GM18517 (cell line): ENCODE measurements around the gene FARP1.

ENCODE experiments used
- ATAC-seq: cut with Tn5 transposase; IDR thresholded peaks from one replicate; pipeline ENCODE4 v1.9.1; 2021; ENCODE audit warnings: mild to moderate bottlenecking, moderate library complexity; ENCODE audit not compliant: unreplicated experiment

FARP1 gene

GRCh38 chr13:98201189-98201588 lies 58.3 kb downstream of the FARP1 start:
- no peak for ATAC-seq

GRCh38 chr13:98201984-98202383 lies 59.1 kb downstream of the FARP1 start:
- no peak for ATAC-seq

GRCh38 chr13:98203646-98204326 lies 60.9 kb downstream of the FARP1 start:
- no peak for ATAC-seq

GRCh38 chr13:98204546-98204945 lies 61.7 kb downstream of the FARP1 start:
- ATAC-seq = no peak

GRCh38 chr13:98206946-98207345 lies 64.1 kb downstream of the FARP1 start:
- ATAC-seq = no peak

- no peak for ATAC-seq
Observed at GRCh38 chr13:98207416-98207815, 64.5 kb downstream of the FARP1 start.

- ATAC-seq = no peak
Observed at GRCh38 chr13:98208606-98209005, 65.7 kb downstream of the FARP1 start.

GRCh38 chr13:98212763-98213162 lies 69.9 kb downstream of the FARP1 start:
- ATAC-seq = no peak

GRCh38 chr13:98213354-98213753 lies 70.5 kb downstream of the FARP1 start:
- ATAC-seq = no peak

GRCh38 chr13:98214008-98214643 lies 71.2 kb downstream of the FARP1 start:
- ATAC-seq = no peak

GRCh38 chr13:98214707-98215106 lies 71.8 kb downstream of the FARP1 start:
- ATAC-seq = no peak

- ATAC-seq = no peak
Observed at GRCh38 chr13:98215508-98215907, 72.6 kb downstream of the FARP1 start.

- ATAC-seq = no peak
Observed at GRCh38 chr13:98216135-98216565, 73.3 kb downstream of the FARP1 start.

- no peak for ATAC-seq
Observed at GRCh38 chr13:98216711-98217285, 73.9 kb downstream of the FARP1 start.

GRCh38 chr13:98217597-98217996 lies 74.7 kb downstream of the FARP1 start:
- no peak for ATAC-seq

GRCh38 chr13:98219685-98220084 lies 76.8 kb downstream of the FARP1 start:
- no peak for ATAC-seq

- no peak for ATAC-seq
Observed at GRCh38 chr13:98220271-98220791, 77.4 kb downstream of the FARP1 start.

GRCh38 chr13:98221234-98221633 lies 78.3 kb downstream of the FARP1 start:
- no peak for ATAC-seq

GRCh38 chr13:98222081-98222554 lies 79.2 kb downstream of the FARP1 start:
- no peak for ATAC-seq

GRCh38 chr13:98222816-98223215 lies 79.9 kb downstream of the FARP1 start:
- no peak for ATAC-seq

- no peak for ATAC-seq
Observed at GRCh38 chr13:98223741-98224140, 80.8 kb downstream of the FARP1 start.

- no peak for ATAC-seq
Observed at GRCh38 chr13:98224557-98224956, 81.7 kb downstream of the FARP1 start.
